Liver (tissue), 9 donors: ENCODE data around the gene CRACR2B. TPM values are rescaled to one million over a fixed set of nuclear protein-coding genes. Genes with fewer than 3 reads are reported as not detected.

Source experiments
- DNase-seq: peaks from one replicate; pipeline ENCODE4 v3.0.0-alpha.2; 2017; ENCODE audit warnings: low spot score
- H3K27ac ChIP-seq, 2 donors: one replicate each; pipeline ENCODE4 v1.7.0; 2013; ENCODE audit warnings: inconsistent platforms in 2 of 2, low read length in 2 of 2, control low read depth in 1 of 2, low read depth in 1 of 2, mild to moderate bottlenecking in 1 of 2
- H3K27me3 ChIP-seq, 4 donors: one replicate each; pipeline versions ENCODE4 v1.6.1 to v1.7.0; 2013; ENCODE audit warnings: low read length in 3 of 4, inconsistent platforms in 1 of 4, mild to moderate bottlenecking in 1 of 4, moderate library complexity in 1 of 4; ENCODE audit not compliant: control insufficient read depth in 4 of 4, insufficient read depth in 4 of 4
- H3K36me3 ChIP-seq, 4 donors: one replicate each; pipeline versions ENCODE4 v1.6.1 to v1.7.0; 2013; ENCODE audit warnings: low read length in 3 of 4, mild to moderate bottlenecking in 3 of 4, low read depth in 1 of 4, moderate library complexity in 1 of 4; ENCODE audit not compliant: control insufficient read depth in 4 of 4, insufficient read depth in 3 of 4
- H3K4me1 ChIP-seq, 4 donors: one replicate each; pipeline versions ENCODE4 v1.6.1 to v1.7.0; 2013; ENCODE audit warnings: low read length in 3 of 4, mild to moderate bottlenecking in 3 of 4, moderate library complexity in 1 of 4; ENCODE audit not compliant: control insufficient read depth in 4 of 4, insufficient read depth in 4 of 4
- H3K4me3 ChIP-seq, 3 donors: one replicate each; pipeline versions ENCODE4 v1.6.1 to v1.7.0; 2013; ENCODE audit warnings: low read length in 3 of 3, control low read depth in 1 of 3, low read depth in 1 of 3, mild to moderate bottlenecking in 1 of 3
- H3K9ac ChIP-seq, 2 donors: one replicate each; pipeline ENCODE4 v1.7.0; 2013; ENCODE audit warnings: low read length in 2 of 2, mild to moderate bottlenecking in 2 of 2, moderate library complexity in 2 of 2, control low read depth in 1 of 2, low read depth in 1 of 2
- H3K9me3 ChIP-seq, 4 donors: one replicate each; pipeline versions ENCODE4 v1.6.1 to v1.7.0; 2013; ENCODE audit warnings: low read length in 3 of 4; ENCODE audit not compliant: control insufficient read depth in 4 of 4
- EGR1 ChIP-seq, 2 donors: IDR thresholded peaks; 2 replicates each; pipeline ENCODE4 v1.6.1; 2016 to 2018; ENCODE audit warnings: antibody characterized with exemption in 2 of 2, low read depth in 2 of 2
- FOXA1 ChIP-seq: IDR thresholded peaks from 2 replicates; pipeline ENCODE4 v1.6.1; 2016; ENCODE audit warnings: antibody characterized with exemption
- GABPA ChIP-seq, 2 donors: IDR thresholded peaks in 1 of 2; conservative IDR thresholded peaks in 1 of 2; 2 replicates each; pipeline ENCODE4 v1.6.1; 2016; ENCODE audit warnings: antibody characterized with exemption in 2 of 2, mild to moderate bottlenecking in 1 of 2, moderate library complexity in 1 of 2
- HNF4A ChIP-seq, 2 donors: conservative IDR thresholded peaks; 2 replicates each; pipeline ENCODE4 v1.6.1; 2016; ENCODE audit warnings: antibody characterized with exemption in 2 of 2, mild to moderate bottlenecking in 2 of 2
- JUND ChIP-seq, 2 donors: IDR thresholded peaks; 2 replicates each; pipeline ENCODE4 v1.6.1; 2016; ENCODE audit warnings: antibody characterized with exemption in 2 of 2
- NR2F2 ChIP-seq: IDR thresholded peaks from 2 replicates; pipeline ENCODE4 v1.6.1; 2016; ENCODE audit warnings: antibody characterized with exemption
- RXRA ChIP-seq, 2 donors: IDR thresholded peaks; 2 replicates each; pipeline ENCODE4 v1.6.1; 2017 to 2018; ENCODE audit warnings: antibody characterized with exemption in 2 of 2, mild to moderate bottlenecking in 1 of 2
- YY1 ChIP-seq: IDR thresholded peaks from 2 replicates; pipeline ENCODE4 v1.6.1; 2016; ENCODE audit warnings: antibody characterized with exemption, mild to moderate bottlenecking
- WGBS: extraction: QIAGEN DNeasy Blood & Tissue Kit; methylation state at CpG from one replicate; pipeline ENCODE4 v1.1.7; 2013; 5-methylcytosine and 5-hydroxymethylcytosine counted together
- polyA plus RNA-seq, 2 donors: library from polyadenylated mRNA; stranded (reverse) in 1 of 2; unstranded in 1 of 2; fragments of 200-250 nt in 1 of 2; fragments of >200 nt in 1 of 2; fragmentation: Nextera tagmentation in 1 of 2; extraction: Ambion mirVana in 1 of 2; gene quantifications; one replicate each; pipeline versions ENCODE4 v1.2.1 to v1.2.3, GENCODE V29; 2013 to 2015
- total RNA-seq, 2 donors: library from RNA; depleted of rRNA; stranded (reverse); fragments of >200 nt; gene quantifications; one replicate each; pipeline ENCODE4 v1.2.3, GENCODE V29; 2014
- TF ChIP-seq, protein P1 (sequence below): IDR thresholded peaks from 2 replicates; pipeline ENCODE4 v1.6.1; 2016; ENCODE audit warnings: antibody characterized with exemption
- TF ChIP-seq, protein P2 (sequence below): IDR thresholded peaks from 2 replicates; pipeline ENCODE4 v1.6.1; 2016; ENCODE audit warnings: antibody characterized with exemption
- TF ChIP-seq, protein P3 (sequence below): IDR thresholded peaks from 2 replicates; pipeline ENCODE4 v1.6.1; 2016; ENCODE audit warnings: antibody characterized with exemption
- TF ChIP-seq, protein P4 (sequence below): IDR thresholded peaks from 2 replicates; pipeline ENCODE4 v1.6.1; 2016; ENCODE audit warnings: antibody characterized with exemption, mild to moderate bottlenecking
- TF ChIP-seq, protein P5 (sequence below): fragments of 150-350 bp; IDR thresholded peaks from 2 replicates; pipeline ENCODE4 v1.5.1; 2017; ENCODE audit warnings: improper control_type of control experiment, low read depth, low read length; ENCODE audit not compliant: missing input control
- donor health status: healthy.
- donor health status: healthy.
- donor health status: healthy.
- donor health status: healthy.
- donor health status: healthy.

CRACR2B gene
- total and polyA plus RNA-seq, 4 donors: 0.14 to 2.9 (median 2.2) TPM

DNA sequence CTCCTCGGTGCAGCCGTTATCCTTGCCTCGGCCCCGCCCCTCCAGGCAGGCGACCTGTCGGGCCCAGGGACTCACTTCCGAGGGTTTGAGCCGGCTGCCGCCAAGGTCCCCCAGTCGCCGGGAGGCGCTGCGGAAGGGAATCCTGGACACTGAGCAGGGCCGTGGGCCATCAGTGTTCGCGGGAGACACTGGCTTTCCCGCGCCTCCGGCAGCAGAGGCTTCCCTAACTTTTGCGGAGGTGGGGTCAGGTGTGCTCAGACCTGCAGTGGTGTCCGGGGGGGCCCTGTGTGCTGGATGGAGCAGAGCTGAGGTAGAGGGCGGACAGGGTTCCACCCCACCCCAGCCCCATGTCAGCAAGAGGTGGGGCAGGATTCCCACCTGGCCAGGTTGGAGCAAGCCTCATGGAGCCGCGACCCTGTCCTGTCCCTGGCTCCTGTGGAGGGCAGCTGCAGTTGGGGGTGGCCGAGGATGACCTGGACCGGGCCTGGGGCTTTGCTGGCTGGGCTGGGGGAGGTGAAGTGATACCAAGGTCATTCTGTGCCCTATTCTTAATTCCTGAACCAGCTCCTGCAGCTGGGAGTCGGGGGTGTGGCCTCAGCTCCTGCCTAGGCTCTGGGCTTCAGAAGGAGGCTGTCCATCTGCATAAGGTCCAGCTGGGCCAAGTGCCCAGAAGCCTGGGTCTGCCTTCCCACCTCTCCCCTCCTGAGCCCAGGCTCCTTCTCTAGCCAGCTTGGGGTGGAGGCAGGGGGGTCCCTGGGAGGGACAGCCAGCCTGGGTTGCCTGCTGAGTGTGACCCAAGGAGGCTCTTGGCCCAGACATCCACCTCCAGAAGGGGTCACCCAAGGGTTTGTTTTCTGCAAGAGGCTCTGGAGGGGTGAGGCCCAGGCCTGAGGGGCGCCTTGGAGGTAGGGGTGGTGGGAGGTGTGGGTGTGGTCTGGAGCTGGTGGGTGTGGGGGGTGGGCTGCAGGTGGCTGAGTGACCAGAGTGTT, 23.4 kb downstream of the CRACR2B start:
- DNase-seq: no peak
- Histone ChIP-seq H3K27ac (no peak overlapping the region), H3K4me3 (no peak overlapping the region), H3K9me3 (no peaks in the 10 kb centered on the region), H3K9ac (no peak overlapping the region), H3K27me3 (peaks cover 0 to 3% (median 0%) of the 10 kb centered on the region in 4 donors), H3K4me1 (peaks cover 0 to 17% (median 5%) of the 10 kb centered on the region in 4 donors), H3K36me3 (no peaks in the 10 kb centered on the region)
- WGBS: 80% methylated on average over 28 of the region's 28 CpGs
- TF ChIP-seq HNF4A (conservative IDR thresholded peaks at IDR 0.05) (no peak), EGR1 (IDR thresholded peaks at IDR 0.05; ENCODE audit: low read depth in 2 of 2) (no peak), JUND (IDR thresholded peaks at IDR 0.05) (no peak), FOXA1 (no peak), YY1 (no peak), NR2F2 (no peak), GABPA (IDR thresholded peaks at IDR 0.05 in 1 of 2, conservative IDR thresholded peaks at IDR 0.05 in 1 of 2) (no peak), RXRA (IDR thresholded peaks at IDR 0.05) (no peak)
- TF ChIP-seq, protein P1, sequence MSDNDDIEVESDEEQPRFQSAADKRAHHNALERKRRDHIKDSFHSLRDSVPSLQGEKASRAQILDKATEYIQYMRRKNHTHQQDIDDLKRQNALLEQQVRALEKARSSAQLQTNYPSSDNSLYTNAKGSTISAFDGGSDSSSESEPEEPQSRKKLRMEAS: no peak
- TF ChIP-seq, protein P2, sequence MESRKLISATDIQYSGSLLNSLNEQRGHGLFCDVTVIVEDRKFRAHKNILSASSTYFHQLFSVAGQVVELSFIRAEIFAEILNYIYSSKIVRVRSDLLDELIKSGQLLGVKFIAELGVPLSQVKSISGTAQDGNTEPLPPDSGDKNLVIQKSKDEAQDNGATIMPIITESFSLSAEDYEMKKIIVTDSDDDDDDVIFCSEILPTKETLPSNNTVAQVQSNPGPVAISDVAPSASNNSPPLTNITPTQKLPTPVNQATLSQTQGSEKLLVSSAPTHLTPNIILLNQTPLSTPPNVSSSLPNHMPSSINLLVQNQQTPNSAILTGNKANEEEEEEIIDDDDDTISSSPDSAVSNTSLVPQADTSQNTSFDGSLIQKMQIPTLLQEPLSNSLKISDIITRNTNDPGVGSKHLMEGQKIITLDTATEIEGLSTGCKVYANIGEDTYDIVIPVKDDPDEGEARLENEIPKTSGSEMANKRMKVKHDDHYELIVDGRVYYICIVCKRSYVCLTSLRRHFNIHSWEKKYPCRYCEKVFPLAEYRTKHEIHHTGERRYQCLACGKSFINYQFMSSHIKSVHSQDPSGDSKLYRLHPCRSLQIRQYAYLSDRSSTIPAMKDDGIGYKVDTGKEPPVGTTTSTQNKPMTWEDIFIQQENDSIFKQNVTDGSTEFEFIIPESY: no peak
- TF ChIP-seq, protein P3, sequence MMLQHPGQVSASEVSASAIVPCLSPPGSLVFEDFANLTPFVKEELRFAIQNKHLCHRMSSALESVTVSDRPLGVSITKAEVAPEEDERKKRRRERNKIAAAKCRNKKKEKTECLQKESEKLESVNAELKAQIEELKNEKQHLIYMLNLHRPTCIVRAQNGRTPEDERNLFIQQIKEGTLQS: no peak
- TF ChIP-seq, protein P4, sequence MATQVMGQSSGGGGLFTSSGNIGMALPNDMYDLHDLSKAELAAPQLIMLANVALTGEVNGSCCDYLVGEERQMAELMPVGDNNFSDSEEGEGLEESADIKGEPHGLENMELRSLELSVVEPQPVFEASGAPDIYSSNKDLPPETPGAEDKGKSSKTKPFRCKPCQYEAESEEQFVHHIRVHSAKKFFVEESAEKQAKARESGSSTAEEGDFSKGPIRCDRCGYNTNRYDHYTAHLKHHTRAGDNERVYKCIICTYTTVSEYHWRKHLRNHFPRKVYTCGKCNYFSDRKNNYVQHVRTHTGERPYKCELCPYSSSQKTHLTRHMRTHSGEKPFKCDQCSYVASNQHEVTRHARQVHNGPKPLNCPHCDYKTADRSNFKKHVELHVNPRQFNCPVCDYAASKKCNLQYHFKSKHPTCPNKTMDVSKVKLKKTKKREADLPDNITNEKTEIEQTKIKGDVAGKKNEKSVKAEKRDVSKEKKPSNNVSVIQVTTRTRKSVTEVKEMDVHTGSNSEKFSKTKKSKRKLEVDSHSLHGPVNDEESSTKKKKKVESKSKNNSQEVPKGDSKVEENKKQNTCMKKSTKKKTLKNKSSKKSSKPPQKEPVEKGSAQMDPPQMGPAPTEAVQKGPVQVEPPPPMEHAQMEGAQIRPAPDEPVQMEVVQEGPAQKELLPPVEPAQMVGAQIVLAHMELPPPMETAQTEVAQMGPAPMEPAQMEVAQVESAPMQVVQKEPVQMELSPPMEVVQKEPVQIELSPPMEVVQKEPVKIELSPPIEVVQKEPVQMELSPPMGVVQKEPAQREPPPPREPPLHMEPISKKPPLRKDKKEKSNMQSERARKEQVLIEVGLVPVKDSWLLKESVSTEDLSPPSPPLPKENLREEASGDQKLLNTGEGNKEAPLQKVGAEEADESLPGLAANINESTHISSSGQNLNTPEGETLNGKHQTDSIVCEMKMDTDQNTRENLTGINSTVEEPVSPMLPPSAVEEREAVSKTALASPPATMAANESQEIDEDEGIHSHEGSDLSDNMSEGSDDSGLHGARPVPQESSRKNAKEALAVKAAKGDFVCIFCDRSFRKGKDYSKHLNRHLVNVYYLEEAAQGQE: no peak
- TF ChIP-seq, protein P5, sequence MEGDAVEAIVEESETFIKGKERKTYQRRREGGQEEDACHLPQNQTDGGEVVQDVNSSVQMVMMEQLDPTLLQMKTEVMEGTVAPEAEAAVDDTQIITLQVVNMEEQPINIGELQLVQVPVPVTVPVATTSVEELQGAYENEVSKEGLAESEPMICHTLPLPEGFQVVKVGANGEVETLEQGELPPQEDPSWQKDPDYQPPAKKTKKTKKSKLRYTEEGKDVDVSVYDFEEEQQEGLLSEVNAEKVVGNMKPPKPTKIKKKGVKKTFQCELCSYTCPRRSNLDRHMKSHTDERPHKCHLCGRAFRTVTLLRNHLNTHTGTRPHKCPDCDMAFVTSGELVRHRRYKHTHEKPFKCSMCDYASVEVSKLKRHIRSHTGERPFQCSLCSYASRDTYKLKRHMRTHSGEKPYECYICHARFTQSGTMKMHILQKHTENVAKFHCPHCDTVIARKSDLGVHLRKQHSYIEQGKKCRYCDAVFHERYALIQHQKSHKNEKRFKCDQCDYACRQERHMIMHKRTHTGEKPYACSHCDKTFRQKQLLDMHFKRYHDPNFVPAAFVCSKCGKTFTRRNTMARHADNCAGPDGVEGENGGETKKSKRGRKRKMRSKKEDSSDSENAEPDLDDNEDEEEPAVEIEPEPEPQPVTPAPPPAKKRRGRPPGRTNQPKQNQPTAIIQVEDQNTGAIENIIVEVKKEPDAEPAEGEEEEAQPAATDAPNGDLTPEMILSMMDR: no peak
